CD4-positive, alpha-beta T cell treated with Interleukin-15 for 1 hour (primary cell): Measurements from ENCODE around the gene SAMD8.

Experiments
- DNase-seq: peaks from one replicate; pipeline ENCODE4 v3.0.0-alpha.2; 2020

SAMD8 gene

GRCh38 chr10:75111365-75111906 is at the start of gene SAMD8:
Gene SAMD8 (plus strand): TSS chr10:75111656. CDS start chr10:75150529, 38,873 bp downstream.
- peak; percentile 98 for DNase-seq

DNA sequence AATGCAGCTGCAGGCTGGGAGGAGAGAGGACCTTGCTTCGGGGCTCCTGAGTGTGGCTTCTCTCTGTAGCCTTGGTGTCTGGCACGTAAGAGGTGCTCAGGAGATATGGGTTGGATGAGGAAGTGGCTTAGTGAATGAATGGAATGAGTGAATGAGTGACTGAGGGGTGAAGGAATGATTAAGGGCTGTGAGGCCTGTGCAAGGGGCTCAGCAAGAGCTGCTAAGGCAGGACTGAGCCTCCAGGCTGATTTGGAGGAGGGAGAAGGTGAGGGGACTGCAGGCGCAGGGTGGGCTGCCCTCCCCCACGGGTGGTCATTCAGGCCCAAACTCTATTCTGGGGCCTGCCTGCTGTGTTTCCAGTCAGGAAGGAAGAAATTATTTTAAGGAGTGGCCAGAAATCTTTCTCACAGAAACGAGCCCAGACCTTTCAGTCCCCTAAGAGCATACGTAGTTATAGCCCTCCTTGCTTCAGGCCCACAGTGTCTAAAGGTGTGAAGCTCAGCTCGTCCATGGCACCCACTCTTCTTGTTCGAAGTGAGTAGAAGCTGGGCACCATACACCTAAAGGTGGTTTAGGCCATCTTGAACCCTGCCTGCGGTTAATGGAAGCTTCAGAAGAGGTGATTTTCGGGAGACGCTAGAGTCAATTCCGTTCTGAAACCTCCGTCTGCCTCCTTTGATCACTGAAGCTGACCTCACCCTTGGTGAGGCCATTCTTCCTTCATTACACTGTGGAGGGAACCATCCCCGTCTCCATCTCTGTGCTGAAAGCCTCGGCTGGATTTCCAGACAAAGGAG is 49.5 kb upstream of the SAMD8 start:
- DNase-seq, result no peak

DNA sequence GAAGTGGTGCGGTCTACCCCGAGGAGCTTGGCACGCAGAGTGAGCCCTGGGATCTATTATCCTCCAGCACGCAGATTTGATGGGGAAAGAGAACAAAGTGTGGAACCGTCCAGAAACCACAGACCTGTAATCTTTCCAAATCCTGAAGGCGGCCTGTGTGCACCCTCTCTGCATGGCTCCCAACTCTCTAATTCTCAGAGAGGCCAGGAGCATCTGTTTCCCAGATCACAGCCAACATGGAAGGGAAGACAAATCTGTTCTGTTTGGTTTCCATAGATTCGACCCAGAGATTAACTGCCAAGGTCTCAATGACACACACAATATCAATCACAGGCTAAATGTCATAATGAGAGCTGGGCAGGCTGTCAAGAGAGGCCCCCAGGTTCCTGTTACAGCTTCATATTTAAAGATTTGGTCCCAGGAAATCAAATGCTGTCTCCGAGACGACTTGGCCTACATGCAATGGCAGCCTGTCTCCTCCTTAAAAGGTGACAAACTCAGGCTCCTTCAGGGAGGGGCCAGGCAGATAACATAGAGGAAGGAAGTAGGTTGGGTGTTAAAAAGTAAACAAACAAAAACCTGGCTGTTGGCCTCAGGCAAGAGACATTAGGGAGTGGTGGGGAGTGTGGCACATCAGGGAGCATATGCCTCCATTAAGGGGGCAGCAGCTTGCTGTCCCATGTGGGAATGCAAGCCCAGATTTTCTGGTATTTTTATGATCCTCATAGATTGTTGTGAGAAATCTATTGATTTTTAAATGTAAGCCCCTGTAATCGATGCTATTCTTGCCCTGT is 48.8 kb upstream of the SAMD8 start:
- no peak for DNase-seq

DNA sequence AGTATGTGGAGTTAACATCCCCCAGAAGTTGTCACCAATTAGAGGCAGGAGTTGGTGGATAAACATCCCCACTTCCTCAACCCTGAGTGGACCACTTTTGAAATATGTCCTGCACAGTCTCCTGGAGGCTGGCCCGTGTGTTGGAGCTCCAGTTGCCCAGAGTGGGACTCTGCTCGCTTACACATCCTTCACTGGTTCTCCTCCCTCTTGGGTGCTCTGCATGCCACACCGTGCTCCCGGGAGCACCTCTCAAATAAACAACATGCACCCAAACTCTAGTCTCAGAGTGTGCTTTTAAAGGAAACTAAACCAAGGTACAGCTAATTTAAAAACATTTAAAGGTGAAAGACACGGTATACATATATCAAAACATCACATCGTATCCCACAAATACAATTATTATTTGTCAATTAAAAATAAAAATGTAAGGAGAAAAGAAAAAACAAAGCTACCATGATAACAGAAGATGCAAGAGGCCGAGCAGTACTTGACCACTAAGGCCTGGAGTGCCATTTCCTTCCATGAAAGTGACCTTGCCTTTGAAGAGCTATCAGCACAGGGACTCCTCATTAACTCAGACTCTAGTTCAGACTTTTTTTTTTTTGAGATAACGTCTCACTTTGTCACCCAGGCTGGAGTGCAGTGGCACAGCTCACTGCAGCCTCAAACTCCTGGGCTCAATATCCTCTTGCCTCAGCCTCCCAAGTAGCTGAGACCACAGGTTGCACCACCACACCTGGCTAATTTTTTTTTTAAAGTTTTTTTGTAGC is 47.8 kb upstream of the SAMD8 start:
- DNase-seq, result no peak

GRCh38 chr10:75065076-75065475 is 46.4 kb upstream of the SAMD8 start:
- DNase-seq, result no peak

- DNase-seq, result no peak
Measured at GRCh38 chr10:75066271-75066670, 45.2 kb upstream of the SAMD8 start.

DNA sequence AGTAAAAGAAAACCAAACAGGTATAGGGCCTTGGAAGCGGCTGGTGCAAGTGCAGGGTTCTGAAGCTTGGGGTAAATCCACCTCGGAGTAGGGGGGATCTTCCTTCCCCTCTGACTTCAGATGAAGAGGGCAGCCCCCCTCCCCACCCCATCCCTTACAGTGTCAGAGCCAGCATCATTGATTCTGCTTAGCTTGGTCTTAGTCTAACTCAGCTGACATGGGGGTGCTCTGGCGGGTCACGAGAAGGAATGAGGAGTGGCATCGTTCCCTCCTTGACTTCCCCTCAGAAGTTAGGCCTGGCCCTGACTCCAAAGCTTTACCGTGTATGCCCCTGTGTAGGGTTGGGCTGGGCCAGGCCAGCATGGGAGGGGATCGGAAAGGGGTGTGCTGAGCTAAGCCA is 44.2 kb upstream of the SAMD8 start:
- DNase-seq, result no peak

GRCh38 chr10:75068523-75068922 is 42.9 kb upstream of the SAMD8 start:
- DNase-seq, result no peak

- DNase-seq, result no peak
Measured at GRCh38 chr10:75070476-75070875, 41.0 kb upstream of the SAMD8 start.

GRCh38 chr10:75070961-75071428 is 40.5 kb upstream of the SAMD8 start:
- no peak for DNase-seq

DNA sequence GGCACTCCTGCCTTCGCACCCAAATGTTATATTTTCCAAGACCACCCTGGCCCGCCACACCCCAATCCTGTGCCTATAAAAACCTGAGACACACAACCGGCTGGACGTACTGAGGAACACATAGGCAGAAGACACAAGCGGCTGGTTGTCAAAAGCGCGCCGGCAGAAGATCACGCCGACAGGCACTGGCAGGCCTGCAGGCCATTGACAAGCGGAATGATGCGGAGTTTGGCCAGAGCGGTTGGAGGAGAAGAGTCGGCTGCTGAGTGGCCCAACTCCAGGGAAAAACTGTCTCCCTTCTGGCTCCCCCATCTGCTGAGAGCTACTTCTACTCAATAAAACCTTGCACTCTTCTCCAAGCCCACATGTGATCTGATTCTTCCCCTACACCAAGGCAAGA is 39.7 kb upstream of the SAMD8 start:
- DNase-seq, result no peak

GRCh38 chr10:75072727-75073126 is 38.7 kb upstream of the SAMD8 start:
- DNase-seq, result no peak

DNA sequence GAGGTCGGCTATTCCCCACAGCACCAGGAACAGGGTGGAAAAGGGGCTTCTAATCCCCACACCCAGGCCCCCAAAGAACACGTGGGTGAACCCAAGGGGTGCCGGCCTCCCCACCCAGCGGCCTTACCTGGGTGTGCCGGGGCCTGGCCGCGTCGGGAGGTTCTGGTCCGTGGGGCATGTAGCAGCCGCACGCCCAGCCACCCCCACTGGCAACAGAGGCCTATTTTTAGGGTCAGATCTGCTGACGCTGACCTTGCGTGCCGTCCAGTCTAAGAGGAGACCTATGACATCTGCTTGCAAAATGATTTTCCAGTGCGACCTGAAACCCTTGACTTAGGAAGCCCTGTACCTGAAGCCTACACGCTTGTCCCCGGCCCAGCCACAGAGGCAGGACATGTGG is 38.0 kb upstream of the SAMD8 start:
- DNase-seq, result no peak

DNA sequence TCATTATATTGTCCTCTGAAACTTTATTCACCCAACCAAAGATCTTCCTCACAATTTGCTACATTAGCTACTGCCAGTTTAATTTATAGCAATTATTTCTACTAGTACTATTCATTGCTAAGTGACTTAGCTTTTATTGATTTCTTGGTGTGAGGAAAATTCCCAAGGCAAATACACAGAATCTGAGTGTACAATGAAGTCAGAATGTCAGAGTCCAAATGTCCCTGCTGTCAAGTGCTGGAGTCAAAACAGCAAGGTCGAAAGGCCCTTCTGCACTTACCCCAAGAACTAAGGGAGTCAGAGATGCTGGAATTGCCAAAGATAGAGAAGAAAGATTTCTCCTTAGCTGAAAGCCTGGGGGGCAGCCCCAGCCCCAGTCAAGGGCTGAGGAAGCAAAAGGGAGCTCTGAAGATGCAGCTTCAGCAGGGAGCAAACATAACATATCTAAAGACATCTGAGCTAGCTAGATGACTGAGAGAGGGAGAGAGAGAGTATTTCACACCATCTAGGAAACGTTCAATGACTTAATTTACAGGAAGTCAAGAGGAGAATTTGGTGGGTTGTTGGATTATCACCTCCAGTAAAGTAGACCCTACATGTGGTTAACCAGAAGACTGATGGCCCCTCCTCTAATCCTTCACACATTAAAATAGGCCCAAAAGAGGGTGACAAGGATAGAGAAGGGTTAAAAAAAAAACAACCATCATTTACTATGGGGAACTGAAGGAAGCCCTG is 36.6 kb upstream of the SAMD8 start:
- no peak for DNase-seq

DNA sequence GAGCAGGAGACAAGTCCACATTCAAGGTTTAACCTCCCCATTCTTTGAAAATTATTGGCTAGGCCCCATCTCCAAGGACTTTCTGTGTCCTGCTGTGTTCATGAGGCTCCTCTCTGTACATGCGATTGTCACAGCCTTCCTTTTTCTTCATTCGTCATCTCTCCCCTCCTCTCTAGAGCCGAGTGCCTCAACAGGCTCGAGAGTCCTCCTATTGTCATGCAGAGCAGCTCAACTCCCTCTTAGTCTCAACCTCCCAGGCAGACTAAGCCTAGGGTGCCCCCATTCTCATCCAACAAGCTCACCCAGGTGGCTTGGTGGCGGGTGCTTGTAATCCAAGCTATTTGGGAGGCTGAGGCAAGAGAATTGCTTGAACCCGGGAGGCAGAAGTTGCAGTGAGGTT is 35.1 kb upstream of the SAMD8 start:
- DNase-seq, result no peak

- no peak for DNase-seq
Measured at GRCh38 chr10:75079436-75080083, 31.9 kb upstream of the SAMD8 start.

GRCh38 chr10:75080554-75080953 is 30.9 kb upstream of the SAMD8 start:
- DNase-seq, result no peak

DNA sequence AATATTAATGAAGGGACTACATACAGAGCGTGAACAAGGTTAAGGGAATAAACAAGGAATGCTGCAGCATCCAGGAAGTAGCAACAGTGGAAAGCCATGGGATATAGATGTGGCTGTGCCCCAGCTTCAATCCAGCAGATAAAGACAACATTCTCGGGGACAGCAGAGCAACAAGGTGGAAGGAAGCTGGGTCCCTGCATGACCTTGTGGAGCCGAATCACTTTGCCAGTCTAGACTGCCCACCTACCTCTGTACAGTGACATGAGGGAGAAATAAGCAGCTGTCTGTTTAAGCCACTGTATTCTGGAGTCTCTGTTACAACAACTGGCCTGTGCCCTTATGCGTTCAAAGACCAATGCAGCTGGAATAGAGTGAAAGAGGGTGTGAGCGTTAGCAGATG is 30.1 kb upstream of the SAMD8 start:
- DNase-seq, result no peak

DNA sequence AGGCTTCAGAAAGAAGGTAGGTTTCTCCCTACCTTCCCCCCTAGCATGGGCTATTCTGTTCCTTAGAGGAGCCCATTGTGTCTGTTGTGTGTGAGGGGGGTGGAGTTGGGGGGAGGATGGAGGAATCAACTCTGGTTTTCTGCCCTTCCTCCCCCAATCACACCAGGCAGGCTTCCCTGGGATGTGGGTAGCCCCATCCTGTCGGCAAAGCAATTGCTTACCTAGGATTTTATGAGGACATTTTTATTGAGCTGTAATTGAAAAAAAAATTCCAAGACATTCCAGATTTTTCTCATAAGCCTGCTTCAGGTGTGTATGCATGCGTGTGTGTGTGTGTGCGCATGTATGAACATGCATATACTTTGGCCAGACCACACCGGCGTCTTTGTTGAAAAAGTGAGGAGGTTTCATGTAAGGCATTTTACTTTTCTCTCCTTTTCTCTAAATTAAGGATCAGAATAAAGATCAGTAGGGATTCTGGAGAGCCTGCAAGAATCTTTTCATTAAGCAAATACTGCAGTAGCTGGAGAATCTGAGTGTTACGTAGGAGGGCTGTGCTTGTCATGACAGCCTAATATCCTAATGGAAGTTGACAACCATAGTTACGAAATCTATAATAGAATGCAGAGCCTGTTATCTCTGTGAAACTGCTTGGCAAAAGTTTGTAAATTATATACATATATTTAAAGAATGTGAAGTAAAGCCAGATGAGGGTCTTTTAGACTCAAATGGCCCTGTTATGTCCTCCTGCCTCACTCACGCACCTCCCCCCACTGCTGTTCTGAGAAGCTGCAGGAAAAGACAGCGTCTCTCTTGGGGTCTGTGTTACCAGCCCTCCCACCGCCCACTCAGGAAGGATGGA is 27.3 kb upstream of the SAMD8 start:
- DNase-seq, result no peak

DNA sequence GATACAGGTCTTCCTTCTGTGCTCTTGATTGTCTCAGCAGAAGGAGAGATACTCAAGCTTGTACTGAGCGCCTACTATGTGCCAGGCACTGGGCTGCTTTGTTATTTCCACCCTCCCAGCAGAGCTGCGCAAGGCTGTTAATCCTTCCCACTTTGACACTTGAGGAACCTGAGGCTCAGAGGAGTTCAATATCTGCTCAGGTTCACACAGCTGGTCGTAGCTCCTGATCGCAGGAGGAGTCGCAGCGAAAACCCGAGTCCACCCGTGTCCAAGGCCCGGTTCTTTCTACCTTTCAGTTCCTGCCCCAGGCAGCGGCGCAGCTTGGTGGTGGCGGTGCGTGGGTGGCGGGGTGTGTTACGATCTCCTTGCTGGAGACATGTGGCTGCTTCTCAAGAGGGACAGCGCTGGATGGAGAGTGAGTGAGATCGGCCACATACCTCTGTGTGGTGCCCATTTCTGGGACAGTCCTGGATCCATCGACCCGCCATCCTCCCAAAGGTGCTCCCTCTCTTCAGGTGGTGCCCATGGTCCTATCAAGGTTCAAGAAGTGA is 26.5 kb upstream of the SAMD8 start:
- DNase-seq, result no peak
